TTC549 (cell line): Measurements from ENCODE around the gene ATP8B2.
A peak's percentile ranks its signal among the peaks of the same experiment; 100 is the strongest.
"Not testable (repeated sequence)": the region's sequence is repeated elsewhere in the genome, so short reads cannot be mapped to it uniquely, and the experiment has no call there.

Source experiments
- FAIRE-seq: peaks from 2 replicates; lab custom pipeline; 2012; peaks lifted over from hg19 to GRCh38; lab: Jason Lieb, UNC

The ATP8B2 gene

GRCh38 chr1:154347961-154348360 is 22.6 kb downstream of the ATP8B2 start:
- FAIRE-seq: no peak

- no peak for FAIRE-seq
These were observed 23.2 kb downstream of the ATP8B2 start for GRCh38 chr1:154348429-154349076.

- FAIRE-seq: no peak
These were observed 23.8 kb downstream of the ATP8B2 start for GRCh38 chr1:154349121-154349520.

- no peak for FAIRE-seq
These were observed 25.1 kb downstream of the ATP8B2 start for GRCh38 chr1:154350383-154350782.

- no peak for FAIRE-seq
These were observed 26.2 kb downstream of the ATP8B2 start for GRCh38 chr1:154351363-154352068.

- FAIRE-seq: no peak
These were observed 26.9 kb downstream of the ATP8B2 start for GRCh38 chr1:154352245-154352580.

- FAIRE-seq: no peak
These were observed 27.5 kb downstream of the ATP8B2 start for GRCh38 chr1:154352581-154353459.

- FAIRE-seq: peak; percentile 66
These were observed 28.2 kb downstream of the ATP8B2 start for GRCh38 chr1:154353460-154353904.

GRCh38 chr1:154353966-154354365 is 28.6 kb downstream of the ATP8B2 start:
- no peak for FAIRE-seq

GRCh38 chr1:154358519-154358918 is 33.2 kb downstream of the ATP8B2 start:
- FAIRE-seq: no peak

GRCh38 chr1:154360288-154360687 is 35.0 kb downstream of the ATP8B2 start:
- FAIRE-seq: no peak

GRCh38 chr1:154360881-154361280 is 35.6 kb downstream of the ATP8B2 start:
- FAIRE-seq: not testable (repeated sequence)

GRCh38 chr1:154361357-154361756 is 36.0 kb downstream of the ATP8B2 start:
- no peak for FAIRE-seq

- no peak for FAIRE-seq
These were observed 46.1 kb downstream of the ATP8B2 start for GRCh38 chr1:154371436-154371835.

GRCh38 chr1:154373777-154374357 is 48.5 kb downstream of the ATP8B2 start:
- not testable (repeated sequence) for FAIRE-seq

GRCh38 chr1:154379301-154379700 is 54.0 kb downstream of the ATP8B2 start:
- no peak for FAIRE-seq

GRCh38 chr1:154384650-154385489 is 59.5 kb downstream of the ATP8B2 start:
- no peak for FAIRE-seq

GRCh38 chr1:154386643-154387352 is 61.5 kb downstream of the ATP8B2 start:
- FAIRE-seq: no peak

GRCh38 chr1:154391086-154391770 is 65.9 kb downstream of the ATP8B2 start:
- FAIRE-seq: no peak

- FAIRE-seq: no peak
These were observed 72.8 kb downstream of the ATP8B2 start for GRCh38 chr1:154398141-154398540.
